Left kidney (tissue), 8 donors: ENCODE data around the gene BMS1. TPM values are rescaled to one million over a fixed set of nuclear protein-coding genes. Genes with fewer than 3 reads are reported as not detected.
"Not testable (repeated sequence)": the region's sequence is repeated elsewhere in the genome, so short reads cannot be mapped to it uniquely, and the experiment has no call there.

Experiments used
- DNase-seq: peaks from one replicate; pipeline ENCODE4 v3.0.0-alpha.2; 2013
- long read RNA-seq, 8 donors: transcript quantifications; one replicate each; lab custom pipeline, GENCODE V29; 2026
- polyA plus RNA-seq: library from polyadenylated mRNA; unstranded; fragments of 120-200 nt; gene quantifications from one replicate; pipeline ENCODE4 v1.2.1, GENCODE V29; 2013; ENCODE audit not compliant: insufficient read length

The BMS1 gene
- polyA plus RNA-seq: 26.7 TPM
- long read RNA-seq, donor 1, full-length matches to known transcripts: 2 of 34 reads
- long read RNA-seq, donor 1, partial matches to known transcripts: 32 of 34 reads
- long read RNA-seq, donor 1, other reads (novel, unspliced or antisense): 0 of 34 reads
- long read RNA-seq, donor 2, full-length matches to known transcripts: 1 of 31 reads
- long read RNA-seq, donor 2, partial matches to known transcripts: 30 of 31 reads
- long read RNA-seq, donor 2, other reads (novel, unspliced or antisense): 0 of 31 reads
- long read RNA-seq, donor 3, partial matches to known transcripts: 18 of 18 reads
- long read RNA-seq, donor 3, other reads (novel, unspliced or antisense): 0 of 18 reads
- long read RNA-seq, donor 4: 0 reads
- long read RNA-seq, donor 5, full-length matches to known transcripts: 3 of 46 reads
- long read RNA-seq, donor 5, partial matches to known transcripts: 43 of 46 reads
- long read RNA-seq, donor 5, other reads (novel, unspliced or antisense): 0 of 46 reads
- long read RNA-seq, donor 6, full-length matches to known transcripts: 1 of 28 reads
- long read RNA-seq, donor 6, partial matches to known transcripts: 27 of 28 reads
- long read RNA-seq, donor 6, other reads (novel, unspliced or antisense): 0 of 28 reads
- long read RNA-seq, donor 7, partial matches to known transcripts: 10 of 10 reads
- long read RNA-seq, donor 7, other reads (novel, unspliced or antisense): 0 of 10 reads
- long read RNA-seq, donor 8, full-length matches to known transcripts: 2 of 2 reads
- long read RNA-seq, donor 8, partial matches to known transcripts: 0 of 2 reads
- long read RNA-seq, donor 8, other reads (novel, unspliced or antisense): 0 of 2 reads

- peak; percentile 94 for DNase-seq
These were observed at the start of gene BMS1 for GRCh38 chr10:42782446-42783180. Gene BMS1 (plus strand): TSS chr10:42782795. CDS start chr10:42784395, 1,600 bp downstream.

- peak; percentile 1 for DNase-seq
These were observed 48.1 kb upstream of the BMS1 start for GRCh38 chr10:42734536-42734935.

- DNase-seq: no peak
These were observed 43.9 kb upstream of the BMS1 start for GRCh38 chr10:42738679-42739078.

DNA sequence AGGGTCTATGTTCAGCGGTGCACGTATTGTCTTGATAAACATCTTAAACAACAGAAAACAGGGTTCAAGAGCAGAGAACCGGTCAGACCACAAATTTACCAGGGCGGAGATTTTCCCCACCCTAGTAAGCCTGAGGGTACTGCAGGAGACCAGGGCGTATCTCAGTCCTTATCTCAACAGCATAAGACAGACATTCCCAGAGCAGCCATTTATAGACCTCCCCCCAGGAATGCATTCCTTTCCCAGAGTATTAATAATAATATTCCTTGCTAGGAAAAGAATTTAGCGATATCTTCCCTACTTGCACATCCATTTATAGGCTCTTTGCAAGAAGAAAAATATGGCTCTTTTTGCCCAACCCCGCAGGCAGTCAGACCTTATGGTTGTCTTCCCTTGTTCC, 41.1 kb upstream of the BMS1 start:
- not testable (repeated sequence) for DNase-seq

DNA sequence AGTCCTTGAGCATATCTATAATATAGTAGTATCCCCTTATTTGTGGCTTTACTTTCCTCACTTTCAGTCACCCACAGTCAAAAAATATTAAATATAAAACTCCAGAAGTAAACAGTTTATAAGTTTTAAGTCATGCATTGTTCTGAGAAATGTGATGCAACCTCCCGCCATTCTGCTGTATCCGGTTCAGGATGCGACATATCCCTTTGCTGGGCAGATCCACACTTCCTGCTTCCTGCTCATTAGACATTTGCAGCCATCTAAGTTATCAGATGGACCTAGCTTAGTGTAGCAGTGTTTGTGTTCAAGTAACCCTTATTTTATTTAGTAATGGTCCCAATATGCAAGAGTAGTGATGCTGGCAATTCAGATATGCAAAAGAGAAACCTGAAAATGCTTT, 38.9 kb upstream of the BMS1 start:
- DNase-seq: no peak

DNA sequence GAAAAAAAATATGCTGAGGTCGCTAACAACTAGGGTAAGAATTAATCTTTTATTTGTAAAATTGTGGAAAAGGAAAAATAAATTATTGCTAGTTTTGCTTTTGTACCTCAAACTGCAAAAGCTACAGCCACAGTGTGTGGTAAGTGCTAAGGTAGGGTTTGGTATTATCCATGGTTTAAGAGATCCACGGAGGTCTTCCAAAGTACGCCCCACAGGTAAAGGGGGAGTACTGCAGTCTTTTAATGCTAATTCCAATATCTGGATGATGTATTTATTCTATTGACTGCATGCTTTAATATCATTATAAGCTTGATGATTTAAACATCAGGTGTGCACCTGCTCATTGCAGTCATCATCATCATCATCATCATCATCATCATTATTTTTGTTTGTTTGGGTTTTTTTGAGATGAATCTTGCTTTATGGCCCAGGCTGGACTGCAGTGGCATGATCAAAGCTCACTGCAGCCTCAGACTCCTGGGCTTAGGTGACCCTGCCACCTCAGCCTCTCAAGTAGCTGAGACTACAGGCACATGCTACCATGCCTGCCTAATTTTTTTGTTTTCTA, 38.4 kb upstream of the BMS1 start:
- no peak for DNase-seq

DNA sequence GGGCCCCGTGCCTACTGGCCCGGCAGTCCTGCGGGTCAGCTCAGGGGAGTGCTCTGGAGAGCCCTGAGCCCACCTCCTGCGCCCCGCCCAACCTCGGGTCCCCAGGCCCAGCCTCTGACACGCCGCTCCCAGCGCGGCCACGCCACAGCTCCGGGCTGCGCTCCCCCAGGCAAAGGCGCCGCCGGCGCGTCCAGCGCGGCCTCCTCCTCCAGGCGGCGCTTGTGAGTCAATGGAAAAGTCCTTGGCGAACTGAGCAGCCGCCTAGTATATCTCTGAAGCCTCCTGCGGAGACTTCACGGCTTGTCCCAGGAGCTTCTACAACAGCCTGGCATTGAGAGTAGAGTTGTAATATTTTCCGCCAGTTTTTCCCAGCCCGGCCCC, 29.5 kb upstream of the BMS1 start:
- DNase-seq: peak; percentile 79

DNA sequence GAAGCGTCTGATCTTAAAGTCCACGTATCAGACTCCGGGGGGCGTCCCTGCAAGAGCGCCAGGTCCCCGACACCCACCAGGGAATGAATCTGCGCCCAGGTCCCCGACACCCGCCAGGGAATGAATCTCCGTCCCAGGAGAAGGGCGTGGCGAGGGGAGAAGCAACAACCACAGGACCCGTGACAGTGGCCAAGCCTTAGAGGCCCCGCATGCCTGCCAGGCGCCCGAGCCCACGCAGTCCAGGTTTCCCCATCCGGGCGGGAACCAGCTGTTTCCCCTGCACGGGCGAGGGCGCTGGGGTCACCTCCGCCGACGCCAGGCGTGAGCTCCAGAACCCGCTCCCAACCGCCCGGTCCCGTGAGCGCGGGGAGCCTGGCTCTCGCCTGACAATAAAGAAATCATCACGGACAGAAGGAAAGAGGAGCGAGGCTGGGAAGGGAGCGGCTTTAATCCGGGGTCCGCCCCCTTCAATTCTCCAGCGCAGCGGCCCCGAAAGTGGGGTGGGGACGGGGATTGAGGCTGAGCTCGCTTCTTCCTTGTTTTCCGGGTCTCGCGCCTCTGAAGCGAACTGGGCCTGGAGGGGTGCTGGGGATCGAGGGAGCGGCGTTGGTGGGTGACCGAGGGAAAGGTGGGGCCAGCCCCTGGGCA, 29.0 kb upstream of the BMS1 start:
- no peak for DNase-seq

- DNase-seq: peak; percentile 41
These were observed 28.2 kb upstream of the BMS1 start for GRCh38 chr10:42754155-42755027.

- DNase-seq: peak; percentile 3
These were observed 27.6 kb upstream of the BMS1 start for GRCh38 chr10:42755028-42755451.

GRCh38 chr10:42755556-42756093, 27.0 kb upstream of the BMS1 start:
- no peak for DNase-seq

DNA sequence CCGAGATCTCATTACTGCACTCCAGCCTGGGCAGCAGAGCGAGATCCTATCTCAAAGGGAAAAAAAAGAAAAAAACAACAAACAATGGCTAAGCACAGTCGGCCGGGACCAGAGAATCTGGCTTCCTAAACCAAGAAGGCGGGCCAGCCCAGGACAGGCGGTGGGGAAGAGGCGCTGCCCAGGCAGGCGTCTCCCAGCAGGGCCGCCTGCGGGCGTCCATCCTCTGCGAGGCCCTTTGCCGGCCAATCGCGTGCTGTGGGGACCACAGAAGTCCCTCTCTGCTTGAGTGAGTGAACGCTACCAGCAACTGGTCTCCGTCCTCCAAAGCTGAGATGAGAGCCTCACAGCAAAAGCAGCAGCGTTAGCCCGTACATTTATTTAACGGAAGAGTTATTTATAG, 14.7 kb upstream of the BMS1 start:
- no peak for DNase-seq

DNA sequence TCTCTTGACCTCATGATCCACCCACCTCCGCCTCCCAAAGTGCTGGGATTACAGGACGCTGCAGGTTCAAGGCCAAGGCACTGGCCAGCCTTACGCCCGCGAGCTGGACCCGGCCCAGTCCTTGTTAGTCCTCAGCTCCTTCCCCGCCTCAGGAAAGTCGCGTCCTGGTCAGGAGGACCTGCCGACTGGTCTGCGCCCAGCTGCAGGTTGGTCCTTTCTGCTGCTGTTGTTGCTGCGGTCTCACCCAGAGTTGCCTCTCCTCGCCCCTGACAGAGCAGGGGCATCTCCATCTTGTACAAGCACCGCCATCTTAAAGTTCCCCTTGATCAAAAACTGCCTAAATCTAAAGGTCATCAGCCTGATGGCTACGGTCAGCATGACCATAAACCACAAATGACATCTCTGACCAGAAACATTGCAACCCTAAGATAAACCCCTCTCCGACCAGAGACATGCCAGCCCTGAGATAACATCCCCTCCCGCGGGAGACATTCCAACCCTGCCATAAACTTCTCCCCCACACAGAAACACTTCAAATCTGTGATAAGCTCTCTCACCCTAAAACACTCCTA, 13.9 kb upstream of the BMS1 start:
- DNase-seq: no peak

GRCh38 chr10:42769173-42769572, 13.4 kb upstream of the BMS1 start:
- no peak for DNase-seq

DNA sequence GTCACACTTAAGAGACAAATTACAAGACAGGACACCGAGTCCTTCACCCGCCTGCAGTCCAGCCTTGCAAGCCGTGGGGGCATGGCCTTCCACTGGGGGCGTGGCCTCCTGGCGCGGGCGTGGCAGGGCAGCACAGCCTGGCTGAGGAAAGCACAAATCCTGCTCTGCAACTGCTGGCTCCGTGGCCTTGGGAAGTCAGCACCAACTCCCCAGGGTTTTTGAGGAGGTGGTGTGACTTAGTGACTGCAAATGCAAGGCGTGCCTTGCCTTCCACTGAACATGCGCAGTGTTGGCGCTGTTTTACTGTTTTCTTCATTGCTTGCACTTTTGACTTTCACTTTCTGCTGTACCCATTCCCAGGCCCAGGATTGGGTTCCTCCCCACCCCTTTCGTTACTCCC, 12.9 kb upstream of the BMS1 start:
- no peak for DNase-seq

DNA sequence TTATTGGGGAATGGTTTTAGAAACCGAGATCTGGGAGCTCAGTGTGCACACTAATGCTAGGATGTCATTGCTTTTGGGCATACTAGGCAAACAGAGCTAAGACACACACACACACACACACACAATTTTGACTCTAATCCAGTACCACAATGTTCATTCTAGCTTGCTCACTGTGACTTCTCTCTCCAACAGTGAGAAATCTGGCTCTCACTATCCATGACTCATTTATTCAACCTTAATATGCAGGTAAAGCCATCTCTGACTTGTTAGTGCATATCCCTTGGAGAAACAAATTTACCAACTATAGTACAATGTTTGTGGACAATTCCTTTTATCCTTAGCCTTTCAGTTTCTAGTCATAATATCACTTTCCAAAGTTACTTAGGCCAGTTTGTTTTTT, 5.9 kb upstream of the BMS1 start:
- no peak for DNase-seq

DNA sequence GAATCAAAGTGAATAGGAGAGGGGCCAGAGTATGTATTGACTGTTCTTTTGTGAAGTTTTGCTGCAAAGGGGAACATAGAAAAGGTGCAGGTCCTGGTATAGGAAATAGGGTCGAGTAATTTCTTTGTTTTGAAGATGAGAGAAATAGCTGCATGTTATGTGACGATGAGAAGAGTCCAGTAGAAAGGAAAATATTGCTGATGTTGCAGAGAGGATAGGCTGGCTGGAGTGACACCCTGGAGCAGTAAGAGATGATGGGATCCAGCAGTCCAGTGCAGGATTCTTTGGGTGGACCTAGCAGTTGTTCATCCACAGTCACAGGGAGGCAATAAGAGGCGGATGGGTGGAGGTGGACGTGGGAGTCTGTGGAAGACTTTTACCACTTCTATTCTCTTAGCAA, 2.1 kb upstream of the BMS1 start:
- no peak for DNase-seq

DNA sequence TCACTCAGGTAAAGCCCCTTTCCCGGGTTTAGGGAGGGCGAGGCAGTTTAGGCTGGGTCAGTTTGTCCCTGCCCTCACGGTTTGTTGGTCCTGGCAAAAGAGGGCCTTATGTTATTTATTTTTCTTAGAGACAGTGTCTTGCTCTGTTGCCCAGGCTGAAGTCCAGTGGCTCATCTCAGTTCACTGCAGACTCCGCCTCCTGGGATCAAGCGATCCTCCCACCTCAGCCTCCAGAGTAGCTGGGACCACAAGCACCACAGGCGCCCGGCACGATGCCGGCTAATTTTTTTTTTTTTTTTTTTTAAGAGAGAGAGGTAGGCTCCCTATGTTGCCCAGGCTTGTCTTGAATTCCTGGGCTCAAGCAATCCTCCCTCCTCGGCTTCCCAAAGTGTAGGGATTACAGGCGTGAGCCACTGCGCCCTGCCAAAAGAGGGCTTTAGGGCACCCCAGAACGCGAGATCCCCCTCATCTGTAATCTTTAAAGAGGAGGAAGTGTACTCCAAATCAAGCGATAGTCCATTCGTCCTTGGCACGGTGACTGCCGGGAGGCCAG, 626 bp upstream of the BMS1 start:
- DNase-seq: no peak

GRCh38 chr10:42783181-42783549, 570 bp downstream of the BMS1 start:
- no peak for DNase-seq

DNA sequence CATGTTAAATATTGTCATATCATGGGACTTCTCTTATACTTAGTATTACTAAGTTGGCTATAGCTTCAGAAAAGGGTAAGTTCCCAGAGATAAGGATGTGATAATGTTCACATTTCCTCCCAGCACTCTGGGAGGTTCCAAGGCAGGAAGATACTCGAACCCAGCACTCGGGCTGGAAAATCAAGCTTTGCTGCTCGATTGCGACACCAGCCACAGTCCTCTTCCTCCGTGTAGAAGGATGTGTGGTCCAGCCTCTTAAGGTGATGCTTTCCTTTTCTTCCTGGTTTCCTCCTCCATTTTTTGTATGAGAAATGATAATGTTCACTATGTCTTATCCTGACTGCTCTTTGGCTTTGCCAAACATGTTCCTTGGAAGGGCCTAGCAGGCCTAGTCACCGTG, 3.2 kb downstream of the BMS1 start:
- no peak for DNase-seq
